Measurements from ENCODE around the gene AKAP13.

GRCh38 chr15:85694091-85694490 lies 313.7 kb downstream of the AKAP13 start:
- TF ChIP-seq, protein P1, sequence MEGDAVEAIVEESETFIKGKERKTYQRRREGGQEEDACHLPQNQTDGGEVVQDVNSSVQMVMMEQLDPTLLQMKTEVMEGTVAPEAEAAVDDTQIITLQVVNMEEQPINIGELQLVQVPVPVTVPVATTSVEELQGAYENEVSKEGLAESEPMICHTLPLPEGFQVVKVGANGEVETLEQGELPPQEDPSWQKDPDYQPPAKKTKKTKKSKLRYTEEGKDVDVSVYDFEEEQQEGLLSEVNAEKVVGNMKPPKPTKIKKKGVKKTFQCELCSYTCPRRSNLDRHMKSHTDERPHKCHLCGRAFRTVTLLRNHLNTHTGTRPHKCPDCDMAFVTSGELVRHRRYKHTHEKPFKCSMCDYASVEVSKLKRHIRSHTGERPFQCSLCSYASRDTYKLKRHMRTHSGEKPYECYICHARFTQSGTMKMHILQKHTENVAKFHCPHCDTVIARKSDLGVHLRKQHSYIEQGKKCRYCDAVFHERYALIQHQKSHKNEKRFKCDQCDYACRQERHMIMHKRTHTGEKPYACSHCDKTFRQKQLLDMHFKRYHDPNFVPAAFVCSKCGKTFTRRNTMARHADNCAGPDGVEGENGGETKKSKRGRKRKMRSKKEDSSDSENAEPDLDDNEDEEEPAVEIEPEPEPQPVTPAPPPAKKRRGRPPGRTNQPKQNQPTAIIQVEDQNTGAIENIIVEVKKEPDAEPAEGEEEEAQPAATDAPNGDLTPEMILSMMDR (IDR thresholded peaks at IDR 0.05) = no peak
- TF ChIP-seq MXI1 (IDR thresholded peaks at IDR 0.05; ENCODE audit: low read depth, low read length) = no peak
- no peak for TF ChIP-seq EP300 (IDR thresholded peaks at IDR 0.05; ENCODE audit: borderline replicate concordance in 1 of 2, low read depth in 1 of 2, low read length in 1 of 2)
- no peak for TF ChIP-seq RXRA (IDR thresholded peaks at IDR 0.05; ENCODE audit: borderline replicate concordance, low read depth)
- TF ChIP-seq TAF1 (IDR thresholded peaks at IDR 0.05; ENCODE audit: borderline replicate concordance, low read depth, low read length) = no peak
- TF ChIP-seq EZH2phosphoT487 (IDR thresholded peaks at IDR 0.05; ENCODE audit: borderline replicate concordance, low read depth) = no peak

Data from SK-N-SH (cell line).